22Rv1 (cell line): Measurements from ENCODE around the gene GRB7.

Experiments
- CTCF ChIP-seq: fragments of 450-650 bp; IDR thresholded peaks from 2 replicates; pipeline ENCODE4 v1.5.1; 2017; ENCODE audit warnings: mild to moderate bottlenecking
- ZFX ChIP-seq: fragments of 450-650 bp; IDR thresholded peaks from 2 replicates; pipeline ENCODE4 v1.6.1; 2017; ENCODE audit warnings: antibody characterized with exemption, borderline replicate concordance

GRCh38 chr17:39735882-39736281 is 1.9 kb upstream of the GRB7 start:
- TF ChIP-seq CTCF (no peak), ZFX (no peak)
